PC-9 (cell line): ENCODE data around the gene SLX4IP.

Source experiments
- CTCF ChIP-seq: fragments of 200-600 bp; sonication (generic); conservative IDR thresholded peaks from 2 replicates; pipeline ENCODE4 v1.6.1; 2017; ENCODE audit warnings: mixed run types, antibody characterized with exemption, mild to moderate bottlenecking, moderate library complexity
- EZH2 ChIP-seq: fragments of 200-600 bp; sonication (generic); IDR thresholded peaks from 2 replicates; pipeline ENCODE4 v1.8.0; 2017; ENCODE audit warnings: antibody characterized with exemption, low read depth

DNA sequence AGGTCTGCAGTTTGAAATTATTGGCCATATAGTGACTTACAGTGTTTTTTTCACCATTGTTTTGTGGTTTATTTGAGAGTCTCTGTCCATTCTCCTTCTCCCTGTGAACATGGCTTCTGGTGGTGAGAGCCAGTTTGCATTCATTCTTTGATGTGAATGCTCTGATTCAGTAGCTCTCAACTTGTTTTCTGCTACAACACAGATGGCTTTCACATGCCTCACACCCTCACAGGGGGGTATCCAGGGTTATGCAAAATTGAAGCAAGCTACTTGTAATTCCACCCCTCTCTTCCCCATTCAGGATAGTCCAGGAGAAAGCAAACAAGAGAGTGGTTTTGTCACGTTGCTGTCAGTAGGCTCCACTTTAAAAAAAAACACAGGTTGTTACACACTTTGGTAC lies 55.6 kb downstream of the SLX4IP start:
- TF ChIP-seq CTCF: no peak
- no peak for TF ChIP-seq EZH2
